Mesodermal cell (in vitro differentiated cells): ENCODE data around the gene DAO.
"Not testable (repeated sequence)": the region's sequence is repeated elsewhere in the genome, so short reads cannot be mapped to it uniquely, and the experiment has no call there.

ENCODE experiments used
- H3K27ac ChIP-seq: 2 replicates; pipeline ENCODE4 v1.7.0; 2013; ENCODE audit warnings: mild to moderate bottlenecking, low read depth, low read length, moderate library complexity; ENCODE audit not compliant: severe bottlenecking
- H3K36me3 ChIP-seq: 2 replicates; pipeline ENCODE4 v1.7.1; 2013; ENCODE audit warnings: mild to moderate bottlenecking, low read length, moderate library complexity; ENCODE audit not compliant: control insufficient read depth, insufficient read depth
- H3K4me1 ChIP-seq: one replicate; pipeline ENCODE4 v1.7.1; 2013; ENCODE audit warnings: mild to moderate bottlenecking, low read length; ENCODE audit not compliant: insufficient read depth, control insufficient read depth, poor library complexity, severe bottlenecking
- H3K4me3 ChIP-seq: 2 replicates; pipeline ENCODE4 v1.7.0; 2013; ENCODE audit warnings: low read length, control low read depth, mild to moderate bottlenecking; ENCODE audit not compliant: insufficient read depth, poor library complexity, severe bottlenecking; ENCODE audit errors: extremely low read depth
- H3K9me3 ChIP-seq: 2 replicates; pipeline ENCODE4 v1.7.1; 2013; ENCODE audit warnings: mild to moderate bottlenecking, low read length, moderate library complexity; ENCODE audit not compliant: control insufficient read depth
- WGBS, 2 experiments: methylation state at CpG; one replicate each; pipeline ENCODE4 v1.1.5; 2013; ENCODE audit warnings: missing lambda C conversion rate in 2 of 2; ENCODE audit not compliant: insufficient coverage in 2 of 2; 5-methylcytosine and 5-hydroxymethylcytosine counted together

The DAO gene

DNA sequence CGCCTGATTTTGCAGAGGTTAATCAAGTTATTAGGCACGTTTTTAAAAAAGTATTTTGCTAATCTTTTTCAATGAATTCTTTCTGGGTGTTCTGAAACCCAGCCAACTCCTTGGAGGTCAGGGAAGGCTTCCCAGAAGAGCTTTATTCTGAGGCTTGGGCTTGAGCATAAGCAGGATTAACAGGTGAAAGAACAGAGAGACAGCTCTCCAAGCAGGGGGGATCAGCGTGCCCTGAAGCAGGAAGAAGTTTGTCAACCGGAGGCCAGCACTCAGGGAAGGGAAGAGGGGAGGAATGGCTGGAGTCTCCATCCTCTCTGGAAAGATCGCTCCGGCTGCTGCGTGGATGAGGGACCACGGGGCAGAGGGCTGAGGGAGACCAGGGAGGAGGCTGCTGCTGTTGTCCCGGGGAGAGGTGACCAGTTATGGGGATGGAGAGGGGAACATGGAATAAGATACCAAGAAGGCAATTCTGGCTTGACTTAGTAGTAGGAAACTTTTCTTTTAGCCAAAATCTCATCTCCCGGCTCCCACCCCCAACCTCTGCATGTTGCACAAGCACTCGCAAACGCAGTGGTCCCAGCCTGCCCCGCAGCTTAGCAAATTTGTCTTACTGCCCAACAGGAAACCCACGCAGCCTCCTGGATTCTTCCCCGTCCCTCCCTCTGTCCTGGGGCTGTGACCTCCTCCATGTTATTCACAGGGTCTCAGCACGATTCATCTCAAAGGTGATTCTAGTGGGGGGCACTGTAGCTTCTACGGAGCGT, 21.4 kb upstream of the DAO start:
- 7 to 16% methylated on average over 8 to 12 of the region's 18 CpGs for whole genome bisulfite sequencing, 2 experiments
- Histone ChIP-seq H3K9me3 (no peaks in the 10 kb centered on the region), H3K27ac (no peak overlapping the region), H3K4me3 (peak overlapping the region; percentile 32), H3K36me3 (peaks cover 19% of the 10 kb centered on the region), H3K4me1 (peaks cover 20% of the 10 kb centered on the region)

DNA sequence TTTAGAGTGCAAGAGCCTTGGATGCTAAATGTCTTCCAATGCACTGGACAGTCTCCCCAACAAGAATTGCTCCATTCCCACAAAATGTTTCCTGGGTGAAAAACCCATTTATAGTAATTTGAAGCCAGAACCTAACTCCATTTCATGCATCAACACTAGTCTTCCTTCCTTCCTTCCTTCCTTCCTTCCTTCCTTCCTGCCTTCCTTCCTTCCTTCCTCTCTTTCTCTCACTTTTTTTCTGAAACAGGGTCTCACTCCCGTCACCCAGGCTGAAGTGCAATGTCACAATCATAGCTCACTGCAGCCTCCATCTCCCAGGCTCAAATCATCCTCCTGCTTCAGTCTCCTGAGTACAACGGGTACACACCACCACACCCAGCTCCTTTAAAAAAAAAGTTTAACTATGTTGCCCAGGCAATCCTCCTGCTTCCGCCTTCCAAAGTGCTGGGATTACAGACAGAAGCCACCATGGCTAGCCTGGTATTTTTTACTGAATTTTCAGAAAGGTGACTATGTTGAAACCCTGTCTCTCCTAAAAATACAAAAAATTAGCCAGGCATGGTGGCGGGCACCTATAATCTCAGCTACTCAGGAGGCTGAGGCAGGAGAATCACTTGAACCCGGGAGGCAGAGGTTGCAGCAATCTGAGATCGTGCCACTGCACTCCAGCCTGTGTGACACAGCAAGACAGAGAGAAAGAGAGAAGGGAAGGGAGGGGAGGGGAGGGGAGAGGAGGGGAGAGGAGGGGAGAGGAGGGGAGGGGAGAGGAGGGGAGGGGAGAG, 20.6 kb upstream of the DAO start:
- H3K36me3 ChIP-seq, result peaks cover 10% of the 10 kb centered on the region
- 83 to 95% methylated on average over 3 to 5 of the region's 6 CpGs for WGBS, 2 experiments
- not testable (repeated sequence) for H3K4me3 ChIP-seq, H3K9me3 ChIP-seq
- peak overlapping the region; percentile 23 for H3K27ac ChIP-seq
- H3K4me1 ChIP-seq, result peaks cover 13% of the 10 kb centered on the region

DNA sequence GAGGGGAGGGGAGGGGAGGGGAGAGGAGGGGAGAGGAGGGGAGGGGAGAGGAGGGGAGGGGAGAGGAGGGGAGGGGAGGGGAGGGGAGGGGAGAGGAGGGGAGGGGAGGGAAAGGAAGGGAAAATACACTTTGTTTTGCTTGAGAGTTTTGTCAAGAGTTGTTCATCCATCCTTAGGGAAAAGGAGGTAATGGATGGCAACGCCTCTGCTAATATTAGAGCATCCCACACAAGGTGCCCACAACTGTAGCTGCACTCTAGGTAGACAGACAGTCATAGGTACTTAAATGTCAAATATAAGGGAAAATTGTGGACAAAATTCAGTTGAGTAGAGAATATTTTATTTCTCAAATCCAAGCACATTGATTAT, 20.0 kb upstream of the DAO start:
- no peak overlapping the region for H3K4me3 ChIP-seq
- H3K27ac ChIP-seq, result no peak overlapping the region
- peaks cover 5% of the 10 kb centered on the region for H3K36me3 ChIP-seq
- 100% methylated on average over 1 of the region's 1 CpG for WGBS, 2 experiments
- no peaks in the 10 kb centered on the region for H3K9me3 ChIP-seq
- peaks cover 9% of the 10 kb centered on the region for H3K4me1 ChIP-seq

DNA sequence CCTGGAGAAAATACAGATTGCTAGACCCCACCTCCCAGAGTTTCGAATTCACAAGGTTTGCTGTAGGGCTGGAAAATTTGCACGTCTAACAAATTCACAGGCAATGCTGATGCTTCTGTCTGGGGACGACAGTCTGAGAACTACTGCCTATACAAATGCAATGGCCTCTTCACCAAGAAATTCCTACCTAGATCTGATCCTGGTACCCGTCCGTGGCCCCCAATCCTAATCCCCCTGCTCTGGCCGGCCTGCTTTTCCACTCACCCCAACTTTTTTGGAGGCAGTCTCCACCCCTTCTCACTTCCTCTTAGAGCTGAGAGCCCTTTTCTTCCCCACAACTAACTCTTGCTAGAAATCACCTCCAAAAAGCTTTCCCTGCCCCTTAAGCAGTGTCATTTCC, 19.4 kb upstream of the DAO start:
- peaks cover 9% of the 10 kb centered on the region for H3K4me1 ChIP-seq
- peak overlapping the region; percentile 23 for H3K27ac ChIP-seq
- no peaks in the 10 kb centered on the region for H3K9me3 ChIP-seq
- H3K36me3 ChIP-seq, result no peaks in the 10 kb centered on the region
- no peak overlapping the region for H3K4me3 ChIP-seq
- 51 to 65% methylated on average over 4 to 5 of the region's 6 CpGs for WGBS, 2 experiments

DNA sequence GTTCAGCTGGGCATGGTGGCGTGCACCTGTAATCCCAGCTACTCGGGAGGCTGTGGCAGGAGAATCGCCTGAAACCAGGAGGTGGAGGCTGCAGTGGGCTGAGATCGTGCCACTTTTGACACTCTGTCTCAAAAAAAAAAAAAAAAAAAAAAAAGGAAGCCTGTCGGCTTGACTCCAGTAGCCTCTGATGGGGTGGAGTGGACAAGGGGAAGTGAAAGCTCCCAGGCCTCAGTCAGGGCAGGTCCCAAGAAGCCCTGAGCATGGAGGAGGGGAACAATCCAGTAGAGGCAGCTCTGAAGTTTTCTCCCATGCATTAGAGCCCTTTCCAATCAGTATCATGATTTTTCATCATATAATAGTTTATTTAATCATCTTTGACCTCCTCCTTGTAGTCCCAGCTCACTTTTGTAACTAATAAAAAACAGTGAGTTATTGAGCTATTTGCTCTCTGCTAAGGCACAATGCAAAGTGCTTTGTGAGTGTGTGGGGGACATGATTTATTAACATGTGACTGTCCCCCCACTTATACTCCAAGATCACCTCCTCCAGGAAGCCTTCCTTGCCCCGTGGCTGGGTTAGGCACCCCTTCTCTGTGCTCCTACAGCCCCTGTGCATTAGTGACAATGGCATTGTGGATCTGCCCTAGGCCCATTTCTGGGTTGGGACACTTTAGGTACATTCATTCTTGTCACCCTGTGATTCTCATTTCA, 17.9 kb upstream of the DAO start:
- H3K36me3 ChIP-seq, result no peaks in the 10 kb centered on the region
- H3K9me3 ChIP-seq, result no peaks in the 10 kb centered on the region
- WGBS, 2 experiments, result 90 to 100% methylated on average over 2 to 4 of the region's 6 CpGs
- peaks cover 9% of the 10 kb centered on the region for H3K4me1 ChIP-seq
- no peak overlapping the region for H3K27ac ChIP-seq
- H3K4me3 ChIP-seq, result no peak overlapping the region

DNA sequence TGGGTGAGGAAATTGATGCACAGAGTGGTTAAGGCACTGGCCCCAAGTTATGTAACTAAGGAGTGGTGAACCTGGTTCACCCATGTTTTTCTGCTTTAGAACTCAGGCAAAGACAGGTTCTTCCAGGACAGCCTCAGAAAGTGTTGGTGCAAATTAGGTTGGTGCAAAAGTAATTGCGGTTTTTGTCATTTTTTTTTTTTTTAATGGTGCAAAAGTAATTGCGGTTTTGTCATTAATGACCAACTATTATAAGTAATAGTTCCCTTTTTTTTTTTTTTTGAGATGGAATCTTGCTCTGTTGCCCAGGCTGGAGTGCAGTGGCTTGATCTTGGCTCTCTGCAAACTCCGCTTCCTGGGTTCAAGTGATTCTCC, 17.3 kb upstream of the DAO start:
- 88% methylated on average over 1 of the region's 3 CpGs; no CpG with 5 or more reads in 1 of the 2 experiments for WGBS, 2 experiments
- H3K27ac ChIP-seq, result no peak overlapping the region
- H3K4me3 ChIP-seq, result no peak overlapping the region
- H3K36me3 ChIP-seq, result no peaks in the 10 kb centered on the region
- H3K9me3 ChIP-seq, result no peaks in the 10 kb centered on the region
- H3K4me1 ChIP-seq, result peaks cover 9% of the 10 kb centered on the region

DNA sequence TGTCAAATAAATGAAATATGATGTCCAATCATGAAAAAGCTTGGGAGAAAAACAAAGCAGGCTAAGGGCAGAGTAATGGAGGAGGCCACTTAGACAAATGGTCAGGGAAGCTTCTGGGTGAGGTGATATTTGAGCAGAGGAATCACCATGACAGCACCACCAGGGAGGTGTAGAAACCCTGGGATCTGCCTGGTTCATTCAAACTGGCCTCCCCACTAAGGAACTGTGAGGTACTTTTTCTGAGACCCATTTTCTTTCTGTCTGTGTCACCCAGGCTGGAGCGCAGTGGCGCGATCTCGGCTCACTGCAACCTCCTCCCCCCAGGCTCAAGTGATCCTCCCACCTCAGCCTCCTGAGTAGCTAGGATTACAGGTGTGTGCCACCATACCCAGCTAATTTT, 14.7 kb upstream of the DAO start:
- H3K9me3 ChIP-seq, result no peaks in the 10 kb centered on the region
- H3K36me3 ChIP-seq, result no peaks in the 10 kb centered on the region
- no peaks in the 10 kb centered on the region for H3K4me1 ChIP-seq
- H3K27ac ChIP-seq, result no peak overlapping the region
- no peak overlapping the region for H3K4me3 ChIP-seq
- WGBS, 2 experiments, result 97% methylated on average over 4 of the region's 4 CpGs; no CpG with 5 or more reads in 1 of the 2 experiments

DNA sequence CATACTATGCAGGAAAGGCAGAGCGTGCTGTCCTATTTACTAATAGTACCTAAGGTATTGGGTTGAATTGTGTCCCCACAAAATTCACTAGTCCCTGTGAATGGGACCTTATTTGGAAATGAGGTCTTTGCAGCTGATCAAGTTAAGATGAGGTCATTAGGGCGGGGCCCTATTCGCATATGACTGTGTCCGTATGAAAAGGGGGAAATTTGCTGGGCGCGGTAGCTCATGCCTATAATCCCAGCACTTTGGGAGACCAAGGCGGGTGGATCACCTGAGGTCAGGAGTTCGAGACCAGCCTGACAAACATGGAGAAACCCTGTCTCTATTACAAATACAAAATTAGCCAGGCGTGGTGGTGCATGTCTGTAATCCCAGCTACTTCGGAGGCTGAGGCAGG, 13.8 kb upstream of the DAO start:
- not testable (repeated sequence) for H3K36me3 ChIP-seq, H3K27ac ChIP-seq, H3K4me3 ChIP-seq, H3K4me1 ChIP-seq, H3K9me3 ChIP-seq
- 94 to 98% methylated on average over 9 of the region's 10 CpGs for WGBS, 2 experiments

DNA sequence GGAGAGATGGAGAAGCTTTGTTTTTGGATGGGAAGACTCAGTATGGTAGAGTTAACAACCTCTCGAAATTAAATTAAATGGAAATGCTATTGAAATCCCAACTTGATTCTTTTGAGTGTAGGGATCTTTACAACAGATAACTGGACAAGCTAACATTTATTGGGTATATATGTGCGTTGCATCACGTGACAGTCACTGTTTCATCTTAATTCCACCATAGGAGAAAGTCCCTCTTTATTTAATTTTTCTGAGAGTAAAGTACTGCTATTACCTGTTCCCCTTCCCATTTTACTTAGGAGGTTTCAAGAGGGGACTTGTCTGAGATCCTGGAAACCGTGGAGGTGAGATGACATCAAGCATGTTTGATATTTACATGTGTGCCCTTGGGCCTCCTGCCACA, 11.1 kb upstream of the DAO start:
- no peaks in the 10 kb centered on the region for H3K36me3 ChIP-seq
- no peak overlapping the region for H3K27ac ChIP-seq
- 90 to 100% methylated on average over 1 to 2 of the region's 4 CpGs for WGBS, 2 experiments
- no peaks in the 10 kb centered on the region for H3K4me1 ChIP-seq
- H3K9me3 ChIP-seq, result no peaks in the 10 kb centered on the region
- no peak overlapping the region for H3K4me3 ChIP-seq

DNA sequence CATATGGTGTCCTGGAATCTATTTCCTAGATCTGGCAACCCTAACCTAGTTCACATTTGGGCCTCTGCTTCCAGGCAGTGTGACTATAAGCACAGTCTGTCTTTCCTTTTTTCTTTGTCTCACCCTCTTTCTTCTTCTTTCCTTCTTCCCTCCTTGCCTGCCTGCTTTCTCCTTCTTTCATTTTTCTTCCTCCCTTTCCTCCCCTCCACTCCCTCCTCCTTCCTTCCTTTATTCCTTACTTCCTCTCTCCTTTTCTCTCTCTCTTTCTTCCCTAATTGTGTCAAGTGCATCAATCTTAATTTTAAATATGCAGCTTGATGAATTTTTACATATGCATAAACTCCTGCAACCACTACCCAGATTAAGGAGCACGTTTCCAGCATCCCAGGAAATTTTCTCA, 4.6 kb upstream of the DAO start:
- Histone ChIP-seq H3K9me3 (no peaks in the 10 kb centered on the region), H3K36me3 (no peaks in the 10 kb centered on the region), H3K27ac (no peak overlapping the region), H3K4me1 (peaks cover 4% of the 10 kb centered on the region), H3K4me3 (no peak overlapping the region)
- no CpG with 5 or more reads among the region's 1 CpG for WGBS, 2 experiments
